Mesenchymal stem cell (in vitro differentiated cells and primary cell): Measurements from ENCODE around the gene RNFT2.
"Not testable (repeated sequence)": the region's sequence is repeated elsewhere in the genome, so short reads cannot be mapped to it uniquely, and the experiment has no call there.

Experiments used
- DNase-seq: peaks from one replicate; pipeline ENCODE4 v3.0.0-alpha.2; 2013
- H2AFZ ChIP-seq: one replicate; pipeline ENCODE4 v1.6.1; 2013; ENCODE audit warnings: low read depth, mild to moderate bottlenecking, control low read depth, inconsistent platforms, low read length, moderate library complexity
- H2AK5ac ChIP-seq: 2 replicates; pipeline ENCODE4 v1.6.1; 2013; ENCODE audit warnings: low read length, moderate library complexity, mild to moderate bottlenecking, inconsistent platforms; ENCODE audit not compliant: severe bottlenecking
- H2BK120ac ChIP-seq: one replicate; pipeline ENCODE4 v1.6.1; 2013; ENCODE audit warnings: low read depth, mild to moderate bottlenecking, inconsistent platforms, low read length, moderate library complexity
- H2BK12ac ChIP-seq, 2 experiments: one replicate each; pipeline ENCODE4 v1.6.1; 2013; ENCODE audit warnings: inconsistent platforms in 2 of 2, low read length in 2 of 2, mild to moderate bottlenecking in 2 of 2, moderate library complexity in 2 of 2, control low read depth in 1 of 2
- H2BK15ac ChIP-seq: one replicate; pipeline ENCODE4 v1.6.1; 2013; ENCODE audit warnings: mild to moderate bottlenecking, low read depth, inconsistent platforms; ENCODE audit not compliant: poor library complexity, severe bottlenecking
- H2BK5ac ChIP-seq: 2 replicates; pipeline ENCODE4 v1.6.1; 2013; ENCODE audit warnings: low read depth, mild to moderate bottlenecking, low read length, control low read depth, inconsistent platforms; ENCODE audit not compliant: poor library complexity, severe bottlenecking
- H3K14ac ChIP-seq, 2 experiments: one replicate each; pipeline ENCODE4 v1.6.1; 2013; ENCODE audit warnings: inconsistent platforms in 2 of 2, low read length in 2 of 2, control low read depth in 1 of 2, mild to moderate bottlenecking in 1 of 2, moderate library complexity in 1 of 2
- H3K18ac ChIP-seq, 2 experiments: one replicate each; pipeline ENCODE4 v1.6.1; 2013; ENCODE audit warnings: inconsistent platforms in 2 of 2, low read length in 2 of 2, control low read depth in 1 of 2, low read depth in 1 of 2, mild to moderate bottlenecking in 1 of 2
- H3K23ac ChIP-seq, 2 experiments: one replicate each; pipeline ENCODE4 v1.6.1; 2013; ENCODE audit warnings: inconsistent platforms in 2 of 2, low read length in 2 of 2, mild to moderate bottlenecking in 2 of 2, moderate library complexity in 2 of 2, control low read depth in 1 of 2
- H3K27ac ChIP-seq: 2 replicates; pipeline ENCODE4 v1.5.1; 2013; ENCODE audit warnings: mild to moderate bottlenecking, moderate library complexity, low read length, control low read depth, inconsistent platforms; ENCODE audit not compliant: poor library complexity, severe bottlenecking
- H3K27me3 ChIP-seq, 2 experiments: 2 replicates each; pipeline versions ENCODE4 v1.6.1 to v1.7.0; 2013; ENCODE audit warnings: low read length in 2 of 2, mild to moderate bottlenecking in 2 of 2, moderate library complexity in 2 of 2, control low read depth in 1 of 2, inconsistent platforms in 1 of 2; ENCODE audit not compliant: control insufficient read depth in 1 of 2, insufficient read depth in 1 of 2
- H3K36me3 ChIP-seq, 2 experiments: 2 replicates each; pipeline versions ENCODE4 v1.6.1 to v1.7.0; 2013; ENCODE audit warnings: low read length in 2 of 2, control low read depth in 1 of 2, inconsistent platforms in 1 of 2, low read depth in 1 of 2, mild to moderate bottlenecking in 1 of 2; ENCODE audit not compliant: insufficient read depth in 2 of 2, control insufficient read depth in 1 of 2
- H3K4ac ChIP-seq, 2 experiments: one replicate each; pipeline ENCODE4 v1.6.1; 2013; ENCODE audit warnings: inconsistent platforms in 2 of 2, low read length in 2 of 2, mild to moderate bottlenecking in 2 of 2, moderate library complexity in 2 of 2, control low read depth in 1 of 2, low read depth in 1 of 2
- H3K4me1 ChIP-seq: 2 replicates; pipeline ENCODE4 v1.6.1; 2013; ENCODE audit warnings: low read depth, low read length, control low read depth; ENCODE audit not compliant: control insufficient read depth, insufficient read depth
- H3K4me2 ChIP-seq: 2 replicates; pipeline ENCODE4 v1.6.1; 2013; ENCODE audit warnings: low read length, mild to moderate bottlenecking, inconsistent platforms; ENCODE audit not compliant: poor library complexity, severe bottlenecking
- H3K4me3 ChIP-seq, 2 experiments: 2 replicates each; pipeline versions ENCODE4 v1.5.1 to v1.7.0; 2013; ENCODE audit warnings: low read length in 2 of 2, mild to moderate bottlenecking in 2 of 2, control low read depth in 1 of 2, low read depth in 1 of 2; ENCODE audit not compliant: insufficient read depth in 1 of 2
- H3K79me1 ChIP-seq: replicated peaks from 2 replicates; pipeline ENCODE4 v1.6.1; 2013; ENCODE audit warnings: mild to moderate bottlenecking, control low read depth, low read length, inconsistent platforms; ENCODE audit not compliant: poor library complexity, severe bottlenecking
- H3K9ac ChIP-seq: 2 replicates; pipeline ENCODE4 v1.7.0; 2013; ENCODE audit warnings: mild to moderate bottlenecking, low read length, moderate library complexity
- H3K9me3 ChIP-seq: 2 replicates; pipeline ENCODE4 v1.7.0; 2013; ENCODE audit warnings: mild to moderate bottlenecking, low read length; ENCODE audit not compliant: control insufficient read depth
- H4K8ac ChIP-seq: one replicate; pipeline ENCODE4 v1.6.1; 2013; ENCODE audit warnings: inconsistent platforms, mild to moderate bottlenecking, low read length, moderate library complexity
- H4K91ac ChIP-seq: one replicate; pipeline ENCODE4 v1.6.1; 2013; ENCODE audit warnings: mild to moderate bottlenecking, low read length, inconsistent platforms
- WGBS: methylation state at CpG from one replicate; pipeline ENCODE4 v1.1.7; 2013; ENCODE audit warnings: mixed read lengths; 5-methylcytosine and 5-hydroxymethylcytosine counted together

Gene RNFT2

DNA sequence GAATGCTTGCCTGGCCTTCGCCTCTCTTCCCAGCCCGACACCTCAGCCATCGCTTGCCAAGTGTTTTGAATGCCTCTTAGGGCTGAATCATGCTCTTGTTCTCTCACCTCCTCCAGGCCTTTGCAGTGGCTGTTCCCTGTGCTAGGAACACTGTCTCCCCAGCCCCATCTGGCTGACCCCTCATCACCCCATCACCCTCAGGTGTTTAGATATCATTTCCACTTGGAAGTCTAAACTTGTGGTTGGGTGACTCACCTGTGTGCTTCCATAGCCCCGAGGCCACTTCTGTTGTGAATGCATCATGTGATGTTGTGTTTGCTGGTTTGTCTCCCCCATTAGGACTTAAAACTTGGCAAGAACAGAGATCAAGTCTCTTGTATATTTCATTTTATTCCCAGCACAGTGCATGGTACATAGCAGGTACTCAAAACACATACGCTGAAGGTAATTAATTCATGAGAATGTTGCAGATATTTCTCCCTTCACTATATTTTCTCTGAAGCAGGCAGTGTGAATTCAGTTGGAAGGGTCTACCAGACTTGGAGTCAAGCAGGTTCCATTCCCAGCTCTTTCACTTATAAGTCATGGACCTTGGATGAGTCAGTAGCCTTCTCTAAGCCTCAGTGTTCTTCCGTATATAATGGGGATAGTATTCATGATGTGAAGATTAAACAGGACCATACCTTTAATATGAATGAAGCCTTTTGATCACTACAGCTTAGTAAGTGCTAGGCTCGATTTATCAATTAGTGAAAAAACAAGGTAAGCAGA is 75.3 kb downstream of the RNFT2 start:
- no peaks in the 10 kb centered on the region for H3K27me3 ChIP-seq
- H3K4me3 ChIP-seq = no peak overlapping the region
- no peak overlapping the region for H3K23ac ChIP-seq
- H3K4me1 ChIP-seq = peaks cover 6% of the 10 kb centered on the region
- no peak overlapping the region for H3K9ac ChIP-seq
- no peak overlapping the region for H4K8ac ChIP-seq
- H2AK5ac ChIP-seq = no peak overlapping the region
- H3K27ac ChIP-seq = no peak overlapping the region
- H3K18ac ChIP-seq = no peak overlapping the region
- H3K36me3 ChIP-seq = no peaks in the 10 kb centered on the region
- no peak overlapping the region for H2BK12ac ChIP-seq
- H3K9me3 ChIP-seq = no peaks in the 10 kb centered on the region
- no peak overlapping the region for H3K4me2 ChIP-seq
- peak; percentile 9 for DNase-seq
- no peak overlapping the region for H2BK5ac ChIP-seq
- H2AFZ ChIP-seq = no peak overlapping the region
- H2BK120ac ChIP-seq = no peak overlapping the region
- H3K4ac ChIP-seq = no peak overlapping the region
- H3K14ac ChIP-seq = no peak overlapping the region
- no peak overlapping the region for H2BK15ac ChIP-seq
- H4K91ac ChIP-seq = no peak overlapping the region
- WGBS = 87% methylated on average over 5 of the region's 7 CpGs
- H3K79me1 ChIP-seq = no peaks in the 10 kb centered on the region

DNA sequence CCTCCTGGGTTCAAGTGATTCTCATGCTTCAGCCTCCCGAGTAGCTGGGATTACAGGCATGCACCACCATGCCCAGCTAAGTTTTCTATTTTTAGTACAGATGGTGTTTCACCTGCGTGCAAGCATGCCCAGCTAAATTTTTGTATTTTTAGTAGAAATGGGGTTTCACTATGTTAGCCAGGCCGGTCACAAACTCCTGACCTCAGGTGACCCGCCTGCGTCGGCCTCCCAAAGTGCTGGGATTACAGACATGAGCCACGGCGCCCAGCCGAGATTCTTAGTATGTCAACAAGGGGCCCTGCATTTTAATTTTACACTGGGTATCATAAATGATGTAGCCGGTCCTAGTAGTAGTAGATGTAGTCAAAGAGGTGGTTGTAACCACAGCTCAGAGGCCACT is 76.7 kb downstream of the RNFT2 start:
- peaks cover 11% of the 10 kb centered on the region for H3K4me1 ChIP-seq
- not testable (repeated sequence) for H3K9ac ChIP-seq, H2BK120ac ChIP-seq, H3K27me3 ChIP-seq, H3K14ac ChIP-seq, H4K8ac ChIP-seq, H3K4me2 ChIP-seq, H4K91ac ChIP-seq, H2AFZ ChIP-seq, H3K36me3 ChIP-seq, H3K4ac ChIP-seq, H2BK5ac ChIP-seq, H3K9me3 ChIP-seq, H3K79me1 ChIP-seq, H3K4me3 ChIP-seq, H3K27ac ChIP-seq, DNase-seq, H3K23ac ChIP-seq, H3K18ac ChIP-seq, H2BK15ac ChIP-seq, H2AK5ac ChIP-seq, H2BK12ac ChIP-seq
- 93% methylated on average over 10 of the region's 10 CpGs for WGBS

DNA sequence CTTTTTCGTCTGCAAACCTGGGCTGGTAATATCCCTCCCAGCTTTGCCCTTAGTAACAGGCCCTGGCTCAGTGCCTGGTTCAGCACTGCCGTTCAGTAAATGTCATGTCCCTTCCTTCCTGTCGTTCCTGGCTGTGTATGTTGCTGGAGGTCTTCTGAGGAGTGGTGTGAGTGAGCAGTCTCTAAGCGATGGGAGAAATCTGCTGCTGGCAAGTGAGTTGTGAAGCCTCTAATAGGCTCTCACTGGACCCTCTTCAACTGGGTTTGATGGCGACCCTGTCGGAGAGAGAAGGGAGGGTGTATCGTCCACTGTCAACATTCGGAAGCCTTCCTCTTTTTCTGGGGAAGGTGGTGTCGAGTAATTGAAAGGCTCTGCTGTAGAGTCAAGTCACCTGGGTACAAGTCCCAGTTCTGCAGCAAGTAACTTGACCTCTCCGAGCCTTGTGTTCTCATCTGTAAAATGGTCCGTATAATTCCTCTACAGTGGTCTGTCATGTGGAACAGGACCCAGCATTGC is 80.3 kb downstream of the RNFT2 start:
- peak overlapping the region in 1 of 2 experiments; percentile 76 for H3K4ac ChIP-seq
- H3K36me3 ChIP-seq = no peaks in the 10 kb centered on the region
- no peak overlapping the region for H2BK15ac ChIP-seq
- H3K4me3 ChIP-seq = peak overlapping the region; percentile 75 to 81
- no peak overlapping the region for H3K23ac ChIP-seq
- H3K27me3 ChIP-seq = peaks cover 0 to 10% of the 10 kb centered on the region in 2 experiments
- peak overlapping the region; percentile 23 for H4K91ac ChIP-seq
- no peak overlapping the region for H3K14ac ChIP-seq
- H2AFZ ChIP-seq = no peak overlapping the region
- 64% methylated on average over 11 of the region's 11 CpGs for WGBS
- peak overlapping the region; percentile 94 for H3K9ac ChIP-seq
- peak overlapping the region; percentile 99 for H4K8ac ChIP-seq
- peak overlapping the region; percentile 3 for H2AK5ac ChIP-seq
- H2BK12ac ChIP-seq = no peak overlapping the region
- peak overlapping the region; percentile 68 to 89 for H3K18ac ChIP-seq
- H3K27ac ChIP-seq = no peak overlapping the region
- H2BK120ac ChIP-seq = no peak overlapping the region
- no peaks in the 10 kb centered on the region for H3K79me1 ChIP-seq
- peak; percentile 15 for DNase-seq
- no peak overlapping the region for H2BK5ac ChIP-seq
- no peaks in the 10 kb centered on the region for H3K9me3 ChIP-seq
- peak overlapping the region; percentile 77 for H3K4me2 ChIP-seq
- peaks cover 8% of the 10 kb centered on the region for H3K4me1 ChIP-seq

DNA sequence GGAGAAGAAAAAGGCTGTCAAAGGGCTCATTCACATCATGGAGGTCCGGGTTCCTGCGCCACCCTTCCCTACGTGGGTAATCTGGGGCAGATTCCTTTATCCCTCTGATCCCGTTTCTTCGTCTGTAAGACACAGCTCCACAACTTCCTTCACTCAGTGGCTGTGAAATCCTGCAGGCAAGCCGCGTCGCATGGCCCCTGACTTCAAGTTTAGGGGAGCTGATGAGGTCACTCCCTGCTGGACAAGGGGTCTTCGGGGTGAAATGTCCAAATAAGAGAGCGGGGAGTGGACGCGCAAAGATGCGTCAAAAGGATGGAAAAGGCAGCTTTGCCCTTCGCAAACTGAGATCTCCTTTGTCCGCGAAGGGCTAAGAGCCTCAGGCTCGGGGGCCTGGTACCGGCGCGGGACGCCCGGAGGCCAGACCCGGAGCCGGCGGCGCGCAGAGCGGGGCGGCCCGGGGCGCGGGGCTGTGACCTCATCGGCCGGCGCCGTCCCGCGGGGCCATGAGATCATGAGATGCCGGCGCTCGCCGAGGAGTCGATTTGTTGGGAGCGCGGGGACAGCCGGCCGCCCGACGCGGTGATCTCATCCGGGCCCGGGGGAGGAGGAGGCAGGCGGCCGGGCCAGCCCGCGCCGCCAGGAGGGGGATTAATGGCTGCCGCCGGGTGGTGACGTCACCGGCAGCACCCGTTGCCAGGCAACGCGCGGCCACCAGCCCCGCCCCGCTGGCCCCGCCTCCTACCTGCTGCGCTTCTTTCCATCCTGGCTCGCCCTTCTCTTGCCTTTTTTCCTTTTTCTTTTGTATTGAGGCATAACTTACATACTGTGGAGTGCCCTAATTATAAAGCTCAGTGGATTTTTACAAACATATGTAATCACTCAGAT is 81.1 kb downstream of the RNFT2 start:
- DNase-seq = peak; percentile 93
- Histone ChIP-seq H3K36me3 (no peaks in the 10 kb centered on the region), H3K18ac (peak overlapping the region; percentile 68 to 89), H2BK12ac (no peak overlapping the region), H3K27ac (peak overlapping the region; percentile 71), H4K8ac (peak overlapping the region; percentile 99), H2BK15ac (no peak overlapping the region), H3K14ac (peak overlapping the region in 1 of 2 experiments; percentile 71), H3K27me3 (peaks cover 0 to 10% of the 10 kb centered on the region in 2 experiments), H3K4me2 (peak overlapping the region; percentile 77), H2AFZ (peak overlapping the region; percentile 94), H3K23ac (peak overlapping the region in 1 of 2 experiments; percentile 79), H4K91ac (peak overlapping the region; percentile 23), H3K4ac (peak overlapping the region; percentile 76 to 77), H3K4me1 (peaks cover 8% of the 10 kb centered on the region), H2BK5ac (no peak overlapping the region), H3K9ac (peak overlapping the region; percentile 94), H3K4me3 (peak overlapping the region; percentile 75 to 81), H3K79me1 (no peaks in the 10 kb centered on the region), H3K9me3 (peaks cover under 1% of the 10 kb centered on the region), H2BK120ac (peak overlapping the region; percentile 50), H2AK5ac (no peak overlapping the region)
- WGBS = 1% methylated on average over 56 of the region's 70 CpGs
